NCI-H510A treated with DMSO at 0.1 percent for 48 hours (cell line): ENCODE data around the gene GGACT.
"Not testable (repeated sequence)": the region's sequence is repeated elsewhere in the genome, so short reads cannot be mapped to it uniquely, and the experiment has no call there.

Source experiments
- DNase-seq: peaks from one replicate; lab custom pipeline; 2025; lab: John Stamatoyannopoulos, UW

GGACT gene

GRCh38 chr13:100529666-100530377, 58.8 kb downstream of the GGACT start:
- no peak for DNase-seq

DNA sequence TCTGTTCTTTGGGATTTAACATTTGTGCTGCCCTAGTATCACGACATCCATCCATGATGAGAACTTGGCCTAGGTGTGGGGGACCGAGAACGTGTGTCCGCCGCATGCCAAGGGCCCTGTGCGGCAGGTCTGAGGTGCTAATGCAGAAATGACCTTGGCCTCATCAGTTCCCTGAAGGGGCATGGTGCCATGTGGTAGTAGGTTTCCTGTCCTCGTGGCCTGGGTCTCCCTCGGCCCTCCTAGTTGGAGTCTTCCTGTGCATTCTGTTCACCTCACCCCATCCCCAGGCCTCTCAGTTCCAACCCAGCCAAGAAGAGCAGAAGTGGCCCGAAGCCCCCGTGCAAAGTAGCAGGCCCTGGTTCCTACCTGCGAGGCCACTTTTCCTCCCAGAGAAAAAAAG, 59.8 kb downstream of the GGACT start:
- no peak for DNase-seq

DNA sequence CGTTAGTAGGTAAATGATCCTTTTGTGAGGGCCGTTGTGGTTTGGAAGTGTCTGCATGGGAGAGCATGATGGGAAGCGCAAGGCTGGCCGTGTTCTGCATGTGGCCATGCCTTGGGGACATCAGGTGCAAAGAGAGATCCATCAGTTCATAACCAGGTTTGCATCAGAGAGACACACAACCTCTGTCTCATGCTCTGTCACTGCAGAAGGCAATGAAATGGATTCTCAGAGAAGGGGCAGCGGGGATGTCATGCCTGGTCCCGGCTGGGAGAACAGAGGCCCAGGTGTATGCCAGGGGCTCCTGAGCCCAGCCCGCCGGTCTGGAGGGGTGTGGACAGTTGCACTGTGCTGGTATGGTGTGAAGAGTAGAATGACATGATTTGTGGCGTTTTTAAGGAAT, 60.2 kb downstream of the GGACT start:
- DNase-seq = no peak

- DNase-seq = no peak
These were observed 60.9 kb downstream of the GGACT start for GRCh38 chr13:100527644-100528043.

DNA sequence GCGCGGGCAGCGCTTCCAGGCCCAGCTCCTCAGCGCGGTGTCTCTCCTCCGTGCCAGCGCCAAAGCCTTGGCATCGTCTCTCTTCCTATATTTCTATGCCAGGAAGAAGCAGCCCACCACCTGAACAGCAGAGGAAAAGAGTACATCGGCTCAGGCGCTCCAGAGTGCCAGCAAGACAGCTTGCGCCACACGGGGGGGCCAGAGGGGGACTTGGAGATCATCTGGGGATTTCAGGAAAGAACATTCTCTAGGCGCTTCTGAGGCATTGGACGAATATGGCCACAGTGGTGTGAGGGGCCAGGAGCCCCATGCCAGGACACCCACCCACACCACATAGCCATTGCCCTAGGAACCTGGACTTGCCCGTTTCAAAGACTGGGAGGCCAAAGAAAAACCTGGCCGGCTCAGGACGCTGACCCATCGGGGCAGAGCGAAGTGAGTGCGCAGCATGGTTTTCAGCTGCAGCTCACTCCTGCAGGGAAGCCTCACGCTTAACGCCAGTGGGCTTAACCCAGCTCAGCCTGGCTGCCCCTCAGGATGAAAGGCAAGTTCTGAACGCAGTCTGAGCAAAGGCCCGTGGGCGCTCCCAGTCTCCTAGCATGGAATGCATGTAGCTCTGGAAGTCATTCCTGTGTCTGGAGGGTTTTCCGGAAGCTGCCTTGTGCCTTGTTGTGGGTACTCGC, 62.1 kb downstream of the GGACT start:
- DNase-seq = no peak

DNA sequence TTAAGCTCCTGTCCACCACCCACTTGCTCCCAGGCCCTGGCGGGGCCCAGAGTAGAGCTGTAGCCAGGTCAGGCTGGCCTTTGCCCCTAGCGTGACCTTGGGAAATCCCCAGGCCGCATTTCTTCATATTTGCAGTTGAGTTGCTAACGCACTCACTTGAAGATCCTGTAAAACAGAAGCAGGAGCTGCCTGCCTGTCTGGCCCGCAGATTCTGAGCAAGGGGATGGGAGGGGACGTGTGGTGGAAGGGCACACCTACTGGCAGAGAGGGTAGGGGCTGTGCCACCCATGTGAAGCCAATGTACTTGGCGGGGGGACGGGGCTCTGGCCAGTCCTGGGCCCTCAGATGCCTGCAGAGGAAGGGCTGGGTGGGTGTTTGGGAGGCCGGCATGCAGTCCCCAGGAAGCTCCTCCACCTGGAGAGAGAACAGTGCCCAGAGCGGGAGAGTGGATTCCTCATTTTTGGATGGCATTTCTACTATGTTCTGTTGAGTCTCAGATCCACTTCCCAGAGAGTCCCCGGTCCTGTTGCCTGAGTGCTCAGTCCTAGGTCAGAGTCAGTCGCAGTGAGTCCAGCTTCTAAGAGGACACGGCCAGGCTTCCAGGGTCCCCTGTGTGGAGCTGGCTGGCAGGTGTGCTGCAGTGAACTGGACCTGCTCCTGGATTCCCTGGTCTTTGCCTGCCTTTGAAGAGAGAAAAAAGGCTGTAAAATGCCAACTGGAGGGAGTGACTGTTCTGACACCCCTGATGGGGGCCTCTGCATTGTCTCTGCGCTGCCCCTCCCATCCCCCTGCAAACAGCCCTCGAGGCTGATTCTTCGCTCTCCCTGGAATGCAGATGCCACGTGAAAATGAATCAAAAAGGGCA, 62.9 kb downstream of the GGACT start:
- no peak for DNase-seq

GRCh38 chr13:100524688-100525087, 63.9 kb downstream of the GGACT start:
- not testable (repeated sequence) for DNase-seq

DNA sequence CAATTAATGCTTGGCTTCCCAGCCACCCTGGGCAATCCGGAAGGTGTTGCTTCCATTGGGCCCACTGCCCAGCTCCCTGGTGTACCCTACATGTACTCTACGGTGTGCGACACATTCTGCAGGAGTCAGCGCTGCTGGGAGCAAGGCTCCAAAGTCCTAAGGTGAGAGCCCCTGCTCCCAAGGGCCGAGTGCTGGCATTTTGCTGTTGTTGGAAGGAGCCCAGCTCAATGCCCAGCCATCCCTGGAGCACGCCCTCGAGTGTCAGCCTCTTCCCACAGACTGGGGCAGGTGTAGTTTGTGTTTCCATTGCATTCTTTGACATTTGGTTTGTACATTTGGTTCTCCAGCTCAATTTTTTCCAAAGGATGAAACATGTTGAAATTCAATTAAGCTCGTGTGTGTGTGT, 64.6 kb downstream of the GGACT start:
- no peak for DNase-seq

DNA sequence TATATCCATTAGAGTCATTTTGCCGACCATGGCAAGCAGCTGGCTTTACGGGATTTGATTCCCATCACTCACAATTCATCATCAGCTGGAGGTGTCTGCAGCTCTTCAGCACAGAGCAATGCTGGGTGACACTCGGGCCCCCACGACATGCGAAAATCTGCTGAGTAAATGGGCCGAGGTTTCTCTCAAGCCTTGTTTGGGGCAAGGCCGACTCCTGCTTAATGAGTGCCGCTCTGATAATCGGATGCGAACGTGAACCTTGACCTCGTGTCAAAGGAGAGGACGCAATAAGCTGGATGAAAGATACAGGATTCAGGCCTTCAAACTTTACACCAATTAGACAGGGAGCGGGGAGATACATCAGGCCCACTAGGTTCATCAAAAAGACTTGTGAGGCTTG, 65.2 kb downstream of the GGACT start:
- DNase-seq = no peak

GRCh38 chr13:100522618-100523309, 65.8 kb downstream of the GGACT start:
- no peak for DNase-seq

DNA sequence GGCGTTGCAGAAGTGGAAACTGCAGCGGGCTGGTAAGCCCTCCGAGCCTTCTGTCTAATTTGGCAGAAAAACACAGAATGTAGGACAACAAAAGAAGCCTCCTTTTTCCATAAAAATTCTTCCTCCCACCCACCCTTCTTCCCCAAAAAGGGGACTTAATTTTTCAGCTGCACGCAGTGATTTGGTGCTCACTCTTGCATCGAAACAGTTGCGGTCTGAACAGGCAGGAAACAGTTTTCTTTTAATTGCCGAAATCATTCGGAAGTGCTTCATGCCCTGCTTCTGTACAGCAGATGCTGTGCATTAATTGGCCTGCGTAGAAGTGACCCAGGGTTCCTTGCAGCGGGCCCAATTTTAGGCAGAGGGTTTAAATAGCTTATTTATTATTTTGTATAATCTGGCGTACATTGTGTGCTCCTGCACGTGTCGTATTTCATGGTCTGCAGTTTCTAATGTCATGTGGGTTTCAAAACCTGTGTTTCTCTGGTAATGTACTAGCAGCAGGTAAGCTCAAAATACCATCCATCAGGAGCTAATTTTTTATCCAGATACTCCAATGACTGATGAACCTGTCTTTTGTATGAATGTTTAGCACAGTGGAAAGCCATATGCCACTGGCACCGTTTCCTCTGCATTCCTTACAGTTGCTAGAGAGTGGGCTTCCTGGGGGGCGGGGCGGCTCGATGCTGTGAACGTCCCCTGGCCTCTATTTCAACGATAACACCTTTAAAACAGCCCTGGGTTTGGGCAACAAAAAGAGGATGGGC, 66.6 kb downstream of the GGACT start:
- DNase-seq = no peak

- DNase-seq = no peak
These were observed 67.4 kb downstream of the GGACT start for GRCh38 chr13:100520936-100521850.

DNA sequence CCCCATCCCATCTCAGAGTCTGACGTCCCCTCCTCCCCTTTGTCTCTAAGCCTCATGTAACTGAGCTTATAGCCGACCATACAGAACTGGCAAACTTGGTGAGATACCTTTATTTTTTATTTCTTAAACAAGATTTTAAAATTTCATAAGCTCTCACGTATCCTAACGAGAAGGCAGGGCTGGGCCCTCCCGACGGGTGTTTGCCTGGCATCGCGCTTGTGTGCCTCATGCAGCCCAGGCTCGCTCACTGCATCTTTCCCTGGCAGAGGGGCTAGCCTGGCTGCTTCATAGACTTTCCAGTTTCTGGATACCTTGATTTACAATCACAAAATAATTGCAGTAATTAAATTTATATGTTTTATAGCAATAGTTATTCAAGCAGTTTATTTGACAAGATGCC, 69.0 kb downstream of the GGACT start:
- DNase-seq = no peak

DNA sequence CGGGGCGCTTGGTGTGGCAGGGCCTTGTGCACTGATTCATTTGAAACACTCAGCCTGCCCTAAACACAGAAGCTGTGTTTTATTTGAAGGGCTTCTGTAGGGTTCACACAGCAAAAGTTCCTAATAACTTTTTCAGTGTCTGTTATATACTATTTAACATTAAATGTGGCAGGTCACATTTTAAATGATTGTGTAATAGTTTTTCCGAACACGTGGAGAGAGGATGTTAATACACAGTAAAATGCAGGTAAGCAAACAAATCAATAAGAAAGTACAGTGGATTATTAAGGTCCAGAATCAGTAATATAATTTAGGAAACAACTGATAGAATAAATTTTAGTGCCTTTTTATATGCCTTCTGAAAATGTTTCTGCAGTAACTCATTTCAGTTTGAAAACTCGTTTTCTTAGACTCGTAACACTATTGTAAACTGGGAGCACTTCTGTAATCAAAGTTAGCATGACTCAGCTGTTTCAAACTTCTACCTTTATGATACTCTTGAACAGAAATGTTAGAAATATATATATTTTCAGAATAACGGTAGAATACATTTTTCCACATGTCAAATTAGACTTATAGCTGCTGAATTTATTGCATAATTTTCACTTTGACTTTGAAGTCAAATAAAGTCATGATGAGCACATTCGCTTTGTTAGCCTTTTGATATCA, 70.1 kb downstream of the GGACT start:
- no peak for DNase-seq

DNA sequence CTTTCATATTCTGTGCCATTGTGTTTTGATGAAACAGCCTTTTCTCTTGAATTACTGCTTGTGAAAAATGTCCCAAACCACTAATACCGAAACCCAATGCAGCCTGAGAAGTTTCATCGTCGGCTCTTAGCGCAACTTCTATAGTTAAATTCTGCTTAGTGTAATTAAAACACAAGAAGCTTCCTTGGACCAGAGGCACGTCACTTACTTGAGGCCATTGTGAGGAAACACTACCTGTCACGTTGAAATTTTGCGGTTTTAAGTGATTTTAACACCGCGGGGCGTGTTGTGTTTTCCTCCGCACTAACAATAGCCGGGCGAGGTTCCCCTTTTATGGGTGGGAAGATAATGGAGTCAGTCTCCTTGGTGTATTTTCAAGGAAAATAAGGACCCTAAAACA, 70.9 kb downstream of the GGACT start:
- DNase-seq = no peak

DNA sequence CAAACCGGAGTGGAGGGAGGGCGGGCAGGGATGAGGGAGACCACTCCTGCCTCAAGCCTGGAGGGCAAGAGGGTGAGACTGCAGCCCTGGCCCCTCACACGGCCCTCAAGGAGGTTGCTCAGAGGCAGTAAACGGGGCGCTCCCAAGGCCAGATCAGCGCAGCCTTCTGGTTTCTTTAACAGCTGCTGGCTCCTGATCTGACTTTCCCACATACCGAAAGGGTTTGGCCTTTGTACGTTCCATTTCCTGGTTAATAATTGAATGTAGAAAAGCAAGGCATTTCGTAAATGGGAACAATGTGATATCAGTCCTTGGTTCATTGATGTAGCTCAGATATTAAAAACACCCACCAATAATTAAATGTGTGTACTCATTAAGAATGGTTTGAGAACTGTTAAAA, 71.5 kb downstream of the GGACT start:
- DNase-seq = no peak

GRCh38 chr13:100515410-100515800, 73.2 kb downstream of the GGACT start:
- no peak for DNase-seq

DNA sequence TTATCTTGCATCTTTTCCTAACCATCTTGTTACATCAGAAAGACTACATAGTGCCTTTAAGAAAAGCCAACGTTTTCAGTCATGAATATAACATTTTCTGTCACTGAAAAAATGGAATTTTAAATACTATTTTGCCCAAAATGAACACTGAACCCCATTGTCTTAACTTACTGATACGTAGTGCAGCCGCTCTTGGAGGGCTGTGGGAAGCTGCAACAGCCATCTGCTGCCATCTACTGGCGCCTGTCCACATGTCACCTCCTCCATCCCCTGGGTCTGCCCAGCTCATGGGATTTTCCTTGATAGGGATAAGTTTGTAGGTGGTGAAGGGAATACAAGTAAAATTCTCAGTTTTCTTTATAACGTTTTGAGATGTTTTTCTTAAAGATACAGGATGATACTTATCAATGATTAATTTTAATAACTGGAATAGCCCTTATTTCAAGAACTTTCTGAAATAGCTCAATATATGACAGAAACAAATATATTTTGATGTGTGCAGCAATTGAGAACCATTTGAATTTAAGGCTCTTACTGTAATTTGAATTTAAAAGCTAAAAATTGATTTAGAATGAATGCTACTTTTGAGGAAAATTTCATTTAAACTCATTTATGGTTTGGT, 73.7 kb downstream of the GGACT start:
- DNase-seq = peak; percentile 78

- peak; percentile 34 for DNase-seq
These were observed 74.5 kb downstream of the GGACT start for GRCh38 chr13:100513987-100514670.
